Uterus (tissue), 4 donors: ENCODE data around the gene THBS4. TPM values are rescaled to one million over a fixed set of nuclear protein-coding genes. Genes with fewer than 3 reads are reported as not detected.

ENCODE experiments used
- DNase-seq, 2 donors: peaks; one replicate each; pipeline ENCODE4 v3.0.0-alpha.2; 2019 to 2020
- H3K27ac ChIP-seq, 2 donors: fragments of 200-600 bp; sonication (generic); 1 replicate in 1 of 2; 2 replicates in 1 of 2; pipeline ENCODE4 v1.5.1; 2016 to 2018
- H3K27me3 ChIP-seq, 2 donors: fragments of 200-600 bp; sonication (generic); one replicate each; pipeline ENCODE4 v1.5.1; 2018 to 2019; ENCODE audit warnings: control low read depth in 1 of 2
- H3K36me3 ChIP-seq, 2 donors: fragments of 200-600 bp; sonication (generic); one replicate each; pipeline ENCODE4 v1.5.1; 2019; ENCODE audit warnings: control low read depth in 1 of 2
- H3K4me1 ChIP-seq, 2 donors: fragments of 200-600 bp; sonication (generic); one replicate each; pipeline ENCODE4 v1.5.1; 2018 to 2019; ENCODE audit warnings: control low read depth in 1 of 2
- H3K4me3 ChIP-seq, 2 donors: fragments of 200-600 bp; sonication (generic); 1 replicate in 1 of 2; 2 replicates in 1 of 2; pipeline ENCODE4 v1.5.1; 2018 to 2019; ENCODE audit warnings: mild to moderate bottlenecking in 1 of 2
- H3K9me3 ChIP-seq, 2 donors: fragments of 200-600 bp; sonication (generic); one replicate each; pipeline ENCODE4 v1.5.1; 2019; ENCODE audit warnings: control low read depth in 1 of 2
- CTCF ChIP-seq, 4 experiments: fragments of 200-600 bp in 2 of 4; fragments of 450-650 bp in 2 of 4; sonication (generic) in 2 of 4; IDR thresholded peaks; one replicate each; pipeline ENCODE4 v1.5.1; 2016 to 2019; ENCODE audit warnings: antibody characterized with exemption in 4 of 4, mild to moderate bottlenecking in 2 of 4, moderate library complexity in 1 of 4
- POLR2A ChIP-seq, 2 donors: fragments of 450-650 bp; IDR thresholded peaks; one replicate each; pipeline ENCODE4 v1.6.1; 2016; ENCODE audit warnings: antibody characterized with exemption in 2 of 2, mild to moderate bottlenecking in 1 of 2, moderate library complexity in 1 of 2
- intact Hi-C: fragments of 100-400 bp; cut with DNase I; formaldehyde crosslinking; loops from one replicate; pipeline ENCODE4 v1.15.1; 2023; ENCODE audit warnings: low total_unique reads
- total RNA-seq, 4 donors: library from RNA; depleted of rRNA in 3 of 4; stranded (reverse); fragments of >200 nt in 3 of 4; gene quantifications; one replicate each; pipeline versions ENCODE4 v1.1.0 to v1.2.4, GENCODE V29; 2014 to 2023
- donor health status: DM: yes; HTN: yes; CAD: no.

The THBS4 gene
- total RNA-seq, 4 donors from 2014 or later, result 4.7 to 40.4 (median 6.0) TPM

GRCh38 chr5:80114860-80115259 lies 79.7 kb downstream of the THBS4 start:
- TF ChIP-seq CTCF (IDR thresholded peaks at IDR 0.05), result no peak
- no peak for TF ChIP-seq POLR2A (IDR thresholded peaks at IDR 0.05)
- intact Hi-C loops, result no loop called here
- DNase-seq, result no peak

GRCh38 chr5:80116000-80116399 lies 80.9 kb downstream of the THBS4 start:
- Histone ChIP-seq H3K9me3 (no peaks in the 10 kb centered on the region), H3K4me1 (no peaks in the 10 kb centered on the region), H3K36me3 (no peaks in the 10 kb centered on the region), H3K27ac (no peak overlapping the region), H3K4me3 (no peak overlapping the region), H3K27me3 (no peaks in the 10 kb centered on the region)
- no peak for DNase-seq
- TF ChIP-seq POLR2A (IDR thresholded peaks at IDR 0.05) (no peak), CTCF (IDR thresholded peaks at IDR 0.05) (no peak)
- intact Hi-C loops, result no loop called here

More at GRCh38 chr5:80114860-80115259, 79.7 kb downstream of the THBS4 start:
- H3K36me3 ChIP-seq, result no peaks in the 10 kb centered on the region
- H3K27me3 ChIP-seq, result no peaks in the 10 kb centered on the region
- H3K27ac ChIP-seq, result no peak overlapping the region
- H3K9me3 ChIP-seq, result no peaks in the 10 kb centered on the region
- no peak overlapping the region for H3K4me3 ChIP-seq
- H3K4me1 ChIP-seq, result peaks cover 0 to 8% of the 10 kb centered on the region in 2 donors

- no peaks in the 10 kb centered on the region for H3K4me1 ChIP-seq
- no peak for DNase-seq
- H3K27me3 ChIP-seq, result no peaks in the 10 kb centered on the region
- intact Hi-C loops, result no loop called here
- no peak overlapping the region for H3K27ac ChIP-seq
- no peaks in the 10 kb centered on the region for H3K9me3 ChIP-seq
- no peak overlapping the region for H3K4me3 ChIP-seq
- TF ChIP-seq POLR2A (IDR thresholded peaks at IDR 0.05), result no peak
- no peak for TF ChIP-seq CTCF (IDR thresholded peaks at IDR 0.05)
- no peaks in the 10 kb centered on the region for H3K36me3 ChIP-seq
Measured at GRCh38 chr5:80116465-80116864, 81.3 kb downstream of the THBS4 start.

GRCh38 chr5:80117446-80117845 lies 82.3 kb downstream of the THBS4 start:
- Histone ChIP-seq H3K36me3 (no peaks in the 10 kb centered on the region), H3K9me3 (no peaks in the 10 kb centered on the region), H3K27me3 (no peaks in the 10 kb centered on the region), H3K27ac (no peak overlapping the region), H3K4me1 (no peaks in the 10 kb centered on the region), H3K4me3 (no peak overlapping the region)
- TF ChIP-seq POLR2A (IDR thresholded peaks at IDR 0.05) (no peak), CTCF (IDR thresholded peaks at IDR 0.05) (no peak)
- intact Hi-C loops, result no loop called here
- no peak for DNase-seq

- H3K9me3 ChIP-seq, result no peaks in the 10 kb centered on the region
- TF ChIP-seq POLR2A (IDR thresholded peaks at IDR 0.05), result no peak
- no peak for TF ChIP-seq CTCF (IDR thresholded peaks at IDR 0.05)
- H3K36me3 ChIP-seq, result no peaks in the 10 kb centered on the region
- H3K27ac ChIP-seq, result no peak overlapping the region
- no peaks in the 10 kb centered on the region for H3K4me1 ChIP-seq
- no peaks in the 10 kb centered on the region for H3K27me3 ChIP-seq
- intact Hi-C loops, result no loop called here
- no peak overlapping the region for H3K4me3 ChIP-seq
- DNase-seq, result no peak
Measured at GRCh38 chr5:80119372-80119771, 84.2 kb downstream of the THBS4 start.
